ENCODE data around the gene PRSS2. TPM values are rescaled to one million over a fixed set of nuclear protein-coding genes. Genes with fewer than 3 reads are reported as not detected.

Gene PRSS2
- total and polyA plus RNA-seq, 2 donors (not counting 3 experiments of a cell fraction or from before 2014, with no cell fraction given) = 0.25 TPM; not detected in 1

DNA sequence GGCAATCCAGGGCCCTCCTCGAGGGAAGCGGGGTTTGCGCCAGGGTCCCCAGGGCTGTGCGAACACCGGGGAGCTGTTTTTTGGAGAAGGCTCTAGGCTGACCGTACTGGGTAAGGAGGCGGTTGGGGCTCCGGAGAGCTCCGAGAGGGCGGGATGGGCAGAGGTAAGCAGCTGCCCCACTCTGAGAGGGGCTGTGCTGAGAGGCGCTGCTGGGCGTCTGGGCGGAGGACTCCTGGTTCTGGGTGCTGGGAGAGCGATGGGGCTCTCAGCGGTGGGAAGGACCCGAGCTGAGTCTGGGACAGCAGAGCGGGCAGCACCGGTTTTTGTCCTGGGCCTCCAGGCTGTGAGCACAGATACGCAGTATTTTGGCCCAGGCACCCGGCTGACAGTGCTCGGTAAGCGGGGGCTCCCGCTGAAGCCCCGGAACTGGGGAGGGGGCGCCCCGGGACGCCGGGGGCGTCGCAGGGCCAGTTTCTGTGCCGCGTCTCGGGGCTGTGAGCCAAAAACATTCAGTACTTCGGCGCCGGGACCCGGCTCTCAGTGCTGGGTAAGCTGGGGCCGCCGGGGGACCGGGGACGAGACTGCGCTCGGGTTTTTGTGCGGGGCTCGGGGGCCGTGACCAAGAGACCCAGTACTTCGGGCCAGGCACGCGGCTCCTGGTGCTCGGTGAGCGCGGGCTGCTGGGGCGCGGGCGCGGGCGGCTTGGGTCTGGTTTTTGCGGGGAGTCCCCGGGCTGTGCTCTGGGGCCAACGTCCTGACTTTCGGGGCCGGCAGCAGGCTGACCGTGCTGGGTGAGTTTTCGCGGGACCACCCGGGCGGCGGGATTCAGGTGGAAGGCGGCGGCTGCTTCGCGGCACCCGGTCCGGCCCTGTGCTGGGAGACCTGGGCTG, 26.0 kb downstream of the PRSS2 start:
- Histone ChIP-seq H3K9me3 (replicated peaks; ENCODE audit: control insufficient read depth, insufficient read depth, low read length) (no peaks in the 10 kb centered on the region), H3K9me1 (replicated peaks; ENCODE audit: control insufficient read depth, extremely low read depth, insufficient read depth, low read length) (no peaks in the 10 kb centered on the region), H3K27me3 (ENCODE audit: control insufficient read depth in 2 of 2, insufficient read depth in 2 of 2, low read length in 2 of 2) (no peaks in the 10 kb centered on the region), H3K9ac (replicated peaks; ENCODE audit: extremely low read depth, insufficient read depth, low read length) (peak overlapping the region; percentile 76), H3K4me2 (ENCODE audit: insufficient read depth, low read length) (peak overlapping the region; percentile 68), H3K4me3 (replicated peaks in 1 of 3; ENCODE audit: insufficient read depth in 1 of 3, low read depth in 1 of 3, low read length in 3 of 3) (peak overlapping the region; percentile 62 to 76 (median 69)), H4K20me1 (replicated peaks; ENCODE audit: control insufficient read depth, extremely low read depth, insufficient read depth, low read length) (no peaks in the 10 kb centered on the region), H3K4me1 (ENCODE audit: control insufficient read depth, extremely low read depth, insufficient read depth, low read length) (peaks cover 28% of the 10 kb centered on the region), H2AFZ (ENCODE audit: low read depth, low read length) (peak overlapping the region; percentile 45), H3K79me2 (ENCODE audit: control insufficient read depth, insufficient read depth, low read length) (peaks cover 60% of the 10 kb centered on the region), H3K27ac (ENCODE audit: insufficient read depth, low read depth, low read length) (peak overlapping the region; percentile 63), H3K36me3 (ENCODE audit: control insufficient read depth in 2 of 2, extremely low read depth in 1 of 2, insufficient read depth in 2 of 2, low read length in 2 of 2) (no peaks in the 10 kb centered on the region)
- ChIA-PET POLR2A (interaction anchor here (1.3 to 1.8 kb wide), 2 partner anchors 11 kb away, joined by 6 to 7 read pairs; no protein-coding TSS in a partner anchor), CTCF (interaction anchor here (0.9 to 20.4 kb wide), 7 partner anchors 13 to 276 kb away, joined by 3 to 425 read pairs (median 6); no protein-coding TSS in a partner anchor)
- BruUV-seq (replicated peaks) = TSS peak; percentile 38
- DNase-seq (ENCODE audit: low read depth, low spot score) (no peak), FAIRE-seq (no peak)
- intact Hi-C loops (cut with micrococcal nuclease) = loop anchor here (1.0 to 5.0 kb wide), 2 partner anchors 12 to 84 kb away; no protein-coding TSS in a partner anchor
- TF ChIP-seq POLR2AphosphoS5 (IDR thresholded peaks at IDR 0.05; ENCODE audit: insufficient read depth, low read depth, low read length) (peak; percentile 38), FOS (IDR thresholded peaks at IDR 0.05; ENCODE audit: borderline replicate concordance, insufficient read depth, low read length) (no peak)
- TF ChIP-seq, protein P1, sequence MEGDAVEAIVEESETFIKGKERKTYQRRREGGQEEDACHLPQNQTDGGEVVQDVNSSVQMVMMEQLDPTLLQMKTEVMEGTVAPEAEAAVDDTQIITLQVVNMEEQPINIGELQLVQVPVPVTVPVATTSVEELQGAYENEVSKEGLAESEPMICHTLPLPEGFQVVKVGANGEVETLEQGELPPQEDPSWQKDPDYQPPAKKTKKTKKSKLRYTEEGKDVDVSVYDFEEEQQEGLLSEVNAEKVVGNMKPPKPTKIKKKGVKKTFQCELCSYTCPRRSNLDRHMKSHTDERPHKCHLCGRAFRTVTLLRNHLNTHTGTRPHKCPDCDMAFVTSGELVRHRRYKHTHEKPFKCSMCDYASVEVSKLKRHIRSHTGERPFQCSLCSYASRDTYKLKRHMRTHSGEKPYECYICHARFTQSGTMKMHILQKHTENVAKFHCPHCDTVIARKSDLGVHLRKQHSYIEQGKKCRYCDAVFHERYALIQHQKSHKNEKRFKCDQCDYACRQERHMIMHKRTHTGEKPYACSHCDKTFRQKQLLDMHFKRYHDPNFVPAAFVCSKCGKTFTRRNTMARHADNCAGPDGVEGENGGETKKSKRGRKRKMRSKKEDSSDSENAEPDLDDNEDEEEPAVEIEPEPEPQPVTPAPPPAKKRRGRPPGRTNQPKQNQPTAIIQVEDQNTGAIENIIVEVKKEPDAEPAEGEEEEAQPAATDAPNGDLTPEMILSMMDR (IDR thresholded peaks at IDR 0.05; ENCODE audit: extremely low read depth in 1 of 2, insufficient read depth in 1 of 2, low read depth in 1 of 2, low read length in 2 of 2) = no peak
- dilution Hi-C loops (cut with MboI; ENCODE audit: extremely low pct_ligation_motif_present, low sequenced_read_pairs) = no loop called here
